ENCODE measurements around the gene SRXN1.

- TF ChIP-seq CTCF (IDR thresholded peaks at IDR 0.05; ENCODE audit: low read length) (no peak), EZH2 (optimal IDR thresholded peaks at IDR 0.05; ENCODE audit: low read depth, low read length) (no peak), EZH2phosphoT487 (IDR thresholded peaks at IDR 0.05; ENCODE audit: low read length) (no peak)
Measured at GRCh38 chr20:658202-658601, 5.2 kb upstream of the SRXN1 start.

All from MM.1S (cell line).